Left renal cortex interstitium (tissue), 4 donors: Measurements from ENCODE around the gene CLIP1. TPM values are rescaled to one million over a fixed set of nuclear protein-coding genes. Genes with fewer than 3 reads are reported as not detected.

Source experiments
- DNase-seq, 4 donors: peaks; one replicate each; pipeline ENCODE4 v3.0.0-alpha.2; 2013; ENCODE audit warnings: low read depth in 4 of 4, low spot score in 2 of 4, missing footprints in 1 of 4
- polyA plus RNA-seq, 4 donors: library from polyadenylated mRNA; unstranded; fragments of 120-200 nt; gene quantifications; one replicate each; pipeline ENCODE4 v1.2.1, GENCODE V29; 2013; ENCODE audit not compliant: insufficient read length in 4 of 4

CLIP1 gene
- polyA plus RNA-seq, 4 donors: 33.1 to 46.1 (median 41.3) TPM

DNA sequence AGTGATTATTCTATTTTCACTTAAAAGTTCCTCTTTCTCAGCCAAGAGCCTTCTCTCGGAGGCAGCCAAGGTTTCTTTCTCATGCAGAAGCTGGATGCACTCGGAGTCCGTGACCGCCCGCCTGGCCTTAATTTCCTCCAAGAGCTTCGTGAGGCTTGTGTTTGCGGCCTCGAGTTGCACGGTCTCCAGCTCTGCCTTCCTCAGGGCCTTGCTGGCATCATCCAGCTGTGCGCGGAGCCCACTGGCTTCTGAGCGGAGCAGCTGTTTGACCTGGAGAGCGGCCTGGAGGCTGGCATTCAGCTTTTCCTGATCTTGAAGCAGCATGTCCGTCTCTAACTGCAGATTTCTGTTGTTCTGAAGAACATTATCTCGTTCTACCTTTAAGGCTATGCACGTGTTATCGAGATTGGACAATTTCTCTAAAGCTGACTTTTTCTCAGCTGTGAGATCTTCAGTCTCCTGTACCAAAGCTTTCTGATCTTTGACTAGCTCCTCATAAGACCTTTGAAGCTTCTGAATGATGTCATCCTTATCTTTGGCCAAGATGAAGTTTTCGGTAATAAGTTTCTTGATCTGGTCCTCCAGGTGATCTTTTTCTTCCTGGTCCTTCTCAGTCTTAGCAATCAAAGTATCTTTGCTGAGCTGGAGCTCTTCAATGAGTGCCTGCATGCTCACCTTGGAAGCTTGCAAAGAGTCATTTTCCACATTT lies 99.0 kb downstream of the CLIP1 start:
- DNase-seq: no peak

DNA sequence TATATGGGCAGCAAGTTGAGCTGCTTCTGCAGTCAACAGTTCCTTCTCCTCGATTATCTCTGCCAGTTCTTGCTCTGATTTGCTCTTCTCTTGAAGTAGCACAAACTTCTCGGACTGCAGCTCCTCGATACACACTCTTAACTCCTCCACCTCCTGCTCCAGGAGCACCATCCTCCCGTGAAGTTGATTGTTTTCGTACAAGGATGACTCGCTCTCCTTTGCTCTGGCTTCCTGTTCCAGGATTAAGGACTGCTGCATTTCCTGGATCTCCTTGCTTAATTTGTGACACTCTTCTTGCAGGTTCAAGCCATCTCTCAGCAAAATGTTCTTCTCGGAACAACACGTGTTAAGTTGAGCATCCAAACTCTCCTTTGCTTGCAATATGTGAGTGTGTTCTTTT lies 100.0 kb downstream of the CLIP1 start:
- DNase-seq: no peak

DNA sequence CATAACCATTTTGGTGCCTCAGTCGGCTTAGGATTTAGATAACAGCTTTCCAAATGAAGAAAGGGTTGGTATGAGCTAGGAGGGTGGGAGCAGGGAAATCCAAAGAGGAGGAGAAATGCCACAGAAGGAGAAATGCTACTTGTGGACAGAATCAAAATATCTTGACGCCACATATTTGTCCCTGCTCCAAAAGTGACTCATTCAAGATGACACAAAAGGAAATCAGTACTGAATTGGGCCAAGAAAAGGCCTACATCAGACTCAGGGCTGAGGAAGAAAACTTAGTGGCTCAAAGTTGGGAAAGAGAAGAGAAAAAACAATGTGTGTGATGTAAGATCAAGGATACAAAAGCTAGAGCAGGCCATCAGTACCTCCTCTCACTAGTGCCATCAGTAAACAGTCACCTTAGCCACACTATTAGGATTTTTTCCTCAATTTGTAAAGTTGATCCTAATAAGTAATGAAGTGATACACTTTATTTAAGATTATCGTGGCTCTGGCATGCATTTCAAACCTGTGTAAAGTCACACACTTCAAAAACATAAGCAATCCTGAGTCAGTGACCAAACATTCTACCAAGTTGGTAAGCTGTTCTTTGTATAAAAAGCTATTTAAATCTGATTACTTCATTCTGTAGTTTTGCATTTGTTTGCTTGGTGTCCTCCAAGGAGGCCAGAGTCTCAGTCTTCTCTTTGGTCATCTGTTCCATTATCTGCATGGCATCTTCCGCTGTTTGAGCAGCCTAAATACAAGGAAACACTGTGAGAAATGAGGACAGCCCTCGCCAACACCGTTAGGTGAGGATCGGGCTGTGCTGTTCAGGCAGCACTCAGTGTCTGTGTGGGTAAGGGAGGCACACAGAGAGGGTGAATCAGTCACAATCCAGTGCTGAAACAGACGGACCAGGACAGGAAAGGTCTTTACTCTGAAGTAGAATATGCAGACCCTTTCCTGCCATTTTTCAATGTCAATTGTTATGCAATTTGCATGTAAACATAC lies 103.6 kb downstream of the CLIP1 start:
- no peak for DNase-seq

DNA sequence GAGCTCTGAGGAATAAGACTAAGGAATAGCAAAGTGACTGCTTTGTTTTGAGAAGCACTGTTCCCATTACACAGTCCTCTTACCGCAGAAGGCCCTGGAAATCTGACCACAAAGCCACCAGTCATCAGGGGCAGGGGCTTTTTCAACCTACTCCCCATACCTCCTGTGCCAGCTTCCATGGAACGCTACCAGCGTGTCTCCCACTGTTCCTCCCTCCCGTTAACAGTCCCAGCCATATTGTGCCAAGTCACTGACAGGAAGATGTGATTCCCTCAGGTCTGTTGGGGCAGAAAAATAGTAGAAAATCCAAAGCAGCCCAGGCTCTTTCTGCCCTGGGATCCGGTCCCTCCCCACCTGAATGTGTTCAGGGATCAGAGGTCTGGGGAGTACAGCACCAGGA lies 109.5 kb downstream of the CLIP1 start:
- DNase-seq: no peak

DNA sequence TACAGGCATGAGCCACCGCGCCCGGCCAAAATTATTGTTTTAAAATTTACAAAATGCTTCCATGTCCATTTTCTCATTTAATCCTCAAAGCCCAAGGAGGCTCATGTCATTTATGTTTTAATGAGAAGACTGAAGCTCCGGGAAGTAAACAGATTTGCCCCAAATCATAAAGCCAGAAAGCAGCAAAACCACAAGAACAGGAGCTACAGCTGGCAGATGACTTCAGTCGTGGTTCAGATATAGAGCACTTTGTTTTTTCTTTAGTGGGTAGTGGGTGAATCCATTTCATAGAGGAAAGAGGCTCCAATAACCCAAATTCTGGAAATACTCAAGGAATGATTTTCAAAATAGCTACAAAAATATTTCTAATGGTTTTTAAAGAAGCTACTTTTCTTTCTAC lies 110.8 kb downstream of the CLIP1 start:
- DNase-seq: no peak

DNA sequence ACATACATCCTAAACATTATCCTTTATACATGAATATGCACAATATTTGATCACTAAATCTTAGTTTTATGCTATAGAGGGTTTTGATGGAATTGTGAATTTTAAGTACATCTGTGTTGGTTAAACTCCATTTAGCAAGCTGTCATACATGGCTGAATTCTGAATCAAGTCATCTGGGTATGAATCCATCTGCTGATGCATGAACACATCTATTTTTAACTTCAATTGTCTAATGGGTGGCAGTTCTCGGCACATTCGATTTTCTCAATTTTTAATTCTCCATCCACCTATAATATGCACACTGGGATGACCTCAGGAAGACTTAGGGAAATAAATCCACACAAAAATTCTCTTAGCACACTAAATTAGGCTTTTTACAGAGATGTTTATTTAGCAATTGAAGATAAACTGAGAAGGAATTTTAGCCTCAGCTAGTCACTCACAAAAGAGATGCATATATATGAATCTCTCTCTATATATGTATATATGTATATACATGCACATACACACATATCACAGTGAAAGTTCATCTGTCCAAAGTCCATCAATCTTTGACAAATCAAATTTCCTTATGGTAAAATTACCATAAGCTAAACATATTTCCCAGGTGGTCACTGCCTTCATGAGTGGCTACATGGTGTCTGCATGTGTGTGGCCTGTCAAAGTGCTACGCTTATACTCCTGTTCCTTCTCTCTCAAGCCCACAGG lies 111.7 kb downstream of the CLIP1 start:
- DNase-seq: no peak

DNA sequence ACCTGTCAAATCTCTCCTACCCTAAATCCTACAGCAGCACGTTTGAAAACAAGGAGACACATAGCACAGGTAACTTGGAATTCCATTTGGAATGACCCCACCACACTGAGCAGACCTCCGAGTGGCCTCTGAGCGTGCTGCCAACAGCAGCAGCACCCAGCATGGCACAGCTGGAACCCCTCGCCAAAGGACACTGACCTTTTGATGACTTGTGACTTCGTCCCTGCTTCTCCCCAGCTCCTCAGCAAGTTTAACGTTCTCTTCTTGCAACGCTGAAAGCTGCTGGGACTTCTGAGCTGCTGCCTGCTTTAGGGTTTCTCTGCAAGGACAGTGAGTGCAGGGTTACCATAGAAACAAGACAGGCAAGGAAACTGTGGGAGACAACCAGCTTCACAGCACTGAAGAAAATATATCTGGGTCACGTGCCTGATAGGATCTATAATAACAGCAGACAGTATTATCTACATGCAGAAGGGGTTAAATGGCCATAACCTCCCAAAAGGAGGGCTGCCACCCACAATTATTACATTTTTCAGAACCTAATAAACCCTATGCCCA lies 112.8 kb downstream of the CLIP1 start:
- DNase-seq: no peak

DNA sequence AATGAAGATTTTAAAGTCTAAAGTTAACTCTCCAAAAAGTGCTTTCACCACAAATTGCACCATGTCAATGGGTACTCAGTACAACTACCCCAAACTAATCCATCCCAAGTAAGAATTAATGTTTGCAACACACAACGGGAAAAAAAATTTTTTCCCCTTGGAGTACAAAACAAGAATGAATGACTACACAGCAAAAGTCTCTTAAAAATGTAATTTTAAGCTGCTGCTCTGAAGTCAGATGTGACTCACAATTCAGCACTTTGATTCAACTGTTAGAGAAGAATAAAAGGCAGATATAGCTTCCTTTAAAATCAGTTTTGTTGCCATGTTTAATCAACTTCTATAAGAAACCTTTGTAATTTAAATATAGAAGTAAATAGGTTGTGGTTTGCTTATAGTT lies 113.7 kb downstream of the CLIP1 start:
- DNase-seq: no peak

DNA sequence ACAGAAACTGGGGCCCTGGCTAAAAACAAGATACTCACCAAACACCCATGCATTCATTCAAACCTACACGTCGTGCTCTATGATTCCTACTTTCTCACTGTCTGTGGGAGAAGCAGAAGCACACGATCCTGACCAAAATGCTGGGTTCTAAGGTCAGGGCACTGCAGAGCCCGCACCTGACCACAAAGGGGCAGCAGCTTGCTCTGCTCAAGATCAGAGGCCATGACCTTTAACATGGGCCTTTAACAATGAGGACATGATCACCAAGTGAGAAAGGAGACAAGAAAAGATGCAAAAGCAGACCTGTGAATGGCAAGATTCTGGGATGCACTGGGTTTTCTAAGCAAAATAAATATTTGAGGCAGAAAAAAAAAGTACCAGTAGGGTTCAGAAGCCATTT lies 116.1 kb downstream of the CLIP1 start:
- DNase-seq: no peak

DNA sequence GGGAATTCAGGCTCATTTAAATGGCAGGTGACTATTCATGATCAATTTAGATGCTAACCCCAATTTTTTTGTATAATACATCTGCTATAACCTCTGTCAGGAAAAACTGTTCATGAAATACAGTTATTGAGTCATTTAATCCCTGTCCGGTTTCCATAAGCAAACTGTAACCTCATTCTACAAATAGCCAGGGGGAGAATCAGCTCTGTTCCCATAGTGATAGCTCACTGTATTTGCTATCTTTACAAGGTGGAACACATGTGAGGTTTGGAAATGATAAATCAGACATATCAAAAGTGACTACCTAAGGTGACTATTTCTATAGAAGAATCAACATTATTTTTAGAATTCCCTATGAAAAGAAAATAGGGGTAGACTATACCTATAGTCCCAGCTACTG lies 117.5 kb downstream of the CLIP1 start:
- no peak for DNase-seq

DNA sequence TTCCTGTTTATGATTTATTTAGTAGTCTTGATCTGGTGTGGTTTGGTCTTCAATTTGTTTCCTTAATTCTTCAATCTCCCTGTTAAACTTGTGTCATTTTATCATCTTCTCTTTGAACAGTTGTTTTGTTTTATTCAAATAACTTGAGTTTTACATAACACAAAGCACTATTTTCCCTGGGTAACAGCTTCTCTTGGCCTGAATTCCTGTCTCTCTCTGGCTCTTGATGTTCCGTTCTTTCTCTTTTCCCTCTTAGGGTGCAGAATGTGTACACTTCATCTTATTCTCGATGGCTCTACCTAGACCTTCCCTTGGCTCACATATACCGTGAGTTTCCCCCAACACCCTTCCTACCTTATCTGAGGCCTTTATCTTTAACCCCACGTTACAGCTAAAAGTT lies 119.4 kb downstream of the CLIP1 start:
- DNase-seq: no peak

DNA sequence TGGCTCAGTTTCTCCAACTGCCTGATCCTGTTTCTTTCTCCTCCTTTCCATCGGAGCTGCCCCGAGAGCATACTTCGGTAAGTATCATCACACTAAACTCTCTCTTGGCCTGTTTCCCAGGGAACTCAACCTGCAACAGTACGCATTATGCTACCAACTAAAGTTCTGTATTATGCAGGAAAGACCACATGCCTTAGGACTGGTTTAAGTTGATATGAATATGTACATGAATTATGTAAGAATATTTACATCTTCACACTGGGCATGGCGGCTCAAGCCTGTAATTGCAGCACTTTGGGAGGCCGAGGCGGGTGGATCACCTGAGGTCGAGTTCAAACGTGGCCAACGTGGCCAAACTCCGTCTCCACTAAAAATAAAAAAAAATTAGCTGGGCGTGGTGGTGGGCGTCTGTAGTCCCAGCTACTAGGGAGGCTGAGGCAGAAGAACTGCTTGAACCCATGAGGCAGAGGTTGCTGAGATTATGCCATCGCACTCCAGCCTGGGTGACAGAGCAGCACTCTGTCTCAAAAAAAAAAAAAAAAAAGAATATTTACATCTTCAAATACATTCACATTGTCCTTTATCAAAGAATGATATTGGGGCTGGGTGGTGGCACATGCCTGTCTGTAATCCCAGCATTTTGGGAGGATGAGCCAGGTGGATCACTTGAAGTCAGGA lies 124.3 kb downstream of the CLIP1 start:
- no peak for DNase-seq

DNA sequence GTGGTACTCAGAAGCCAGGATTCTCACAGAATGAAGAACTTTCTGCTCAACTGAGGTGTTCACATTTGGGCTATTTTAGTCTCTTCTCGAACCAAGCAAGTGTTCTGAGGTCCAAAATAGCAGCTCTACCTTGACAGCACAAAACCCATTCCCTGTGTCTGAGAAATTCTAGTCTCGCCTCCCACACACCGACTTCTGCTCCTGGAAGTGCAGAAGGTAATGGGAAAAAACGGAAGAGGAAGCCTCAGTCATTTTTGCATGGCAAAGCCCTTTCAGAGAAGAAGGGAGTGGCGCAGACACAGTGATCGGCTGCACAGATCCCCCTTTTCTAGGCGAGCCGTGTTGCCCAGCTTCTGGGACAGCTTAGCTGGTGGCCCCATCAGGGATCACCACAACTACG lies 125.0 kb downstream of the CLIP1 start:
- DNase-seq: no peak

DNA sequence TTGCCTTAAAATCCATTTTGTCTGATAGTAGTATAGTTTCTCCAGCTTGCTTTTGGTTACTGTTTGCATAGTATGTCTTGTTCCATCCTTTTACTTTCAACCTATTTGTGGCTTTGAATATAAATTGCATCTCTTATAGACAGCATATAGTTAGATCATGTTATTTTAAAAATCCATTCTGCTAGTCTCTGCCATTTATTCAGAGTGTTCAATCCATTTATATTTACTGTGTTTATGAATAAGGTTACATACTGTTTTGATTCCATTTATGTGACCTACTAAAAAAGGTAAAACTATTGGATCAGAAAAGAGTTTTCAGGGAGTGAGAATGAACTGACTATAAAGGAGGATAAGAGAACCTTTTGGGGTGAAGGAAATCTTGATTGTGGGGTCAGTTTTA lies 126.6 kb downstream of the CLIP1 start:
- DNase-seq: no peak

DNA sequence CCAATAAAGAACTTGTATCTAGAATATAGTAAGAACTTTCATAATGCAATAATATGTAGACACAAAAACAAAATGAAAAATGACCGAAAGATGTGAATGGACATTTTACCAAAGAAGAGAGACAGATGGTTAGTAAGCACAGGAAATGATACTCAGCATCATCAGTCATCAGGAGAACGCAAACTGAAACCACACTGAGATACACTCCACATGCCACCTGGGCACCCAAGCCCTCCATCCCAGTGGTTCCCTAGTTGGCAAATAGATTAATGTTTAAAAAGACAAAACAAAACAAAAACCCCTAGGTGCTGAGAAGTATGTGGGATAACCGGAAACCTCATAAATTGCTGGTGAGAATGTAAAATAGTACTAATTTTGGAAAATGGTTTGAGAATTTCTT lies 129.4 kb downstream of the CLIP1 start:
- DNase-seq: no peak

DNA sequence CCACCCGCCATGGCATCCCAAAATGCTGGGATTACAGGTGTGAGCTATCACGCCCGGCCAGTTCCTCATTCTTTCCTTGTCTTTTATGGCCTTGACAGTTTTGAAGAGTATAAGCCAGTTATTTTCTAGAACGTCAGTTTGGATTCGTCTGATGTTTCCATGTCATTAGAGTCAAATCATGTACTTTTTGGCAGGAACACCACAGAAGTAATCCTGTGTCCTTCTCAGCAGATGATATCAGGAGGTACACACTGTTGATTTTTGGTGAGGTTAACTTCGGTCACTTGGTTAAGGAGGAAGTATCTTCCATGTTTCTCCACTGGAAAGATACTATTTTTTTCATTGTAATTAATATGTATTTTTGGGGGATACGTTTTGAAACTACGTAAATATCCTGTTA lies 131.0 kb downstream of the CLIP1 start:
- no peak for DNase-seq

DNA sequence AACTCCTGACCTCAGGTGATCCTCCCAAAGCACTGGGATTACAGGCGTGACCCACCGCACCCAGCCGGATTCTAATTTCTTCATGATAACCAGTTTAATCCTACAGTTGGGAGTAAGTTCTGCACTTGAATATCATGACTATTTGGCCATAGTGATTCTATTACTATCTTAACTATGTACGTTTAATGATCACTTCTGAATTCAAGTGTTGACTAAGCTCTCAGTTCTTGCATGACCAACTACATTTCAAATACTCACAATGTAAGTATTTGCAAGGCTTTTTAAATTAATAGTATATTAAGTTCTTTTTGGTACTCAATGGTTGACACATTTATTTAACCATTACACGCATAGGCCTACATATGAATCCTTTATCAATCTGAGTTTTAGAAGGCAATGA lies 138.8 kb downstream of the CLIP1 start:
- no peak for DNase-seq

DNA sequence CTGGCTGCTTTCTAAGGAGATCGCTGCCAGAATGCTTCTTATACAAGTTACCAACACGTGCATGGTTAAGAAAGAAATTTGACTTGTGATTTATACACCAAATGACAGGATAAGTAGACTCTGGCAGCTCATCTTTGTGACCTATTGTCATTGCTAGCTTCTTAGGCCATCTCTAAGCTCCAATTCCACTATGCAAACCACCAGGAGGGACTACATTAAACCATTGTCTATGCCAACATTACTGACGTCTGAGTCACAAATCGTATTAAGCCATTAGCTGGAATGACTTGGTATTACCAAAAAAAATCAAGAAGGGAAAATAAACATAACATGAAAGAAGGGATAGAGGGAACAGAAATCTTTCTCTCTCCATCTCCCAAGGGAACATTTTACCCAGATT lies 140.4 kb downstream of the CLIP1 start:
- DNase-seq: no peak

DNA sequence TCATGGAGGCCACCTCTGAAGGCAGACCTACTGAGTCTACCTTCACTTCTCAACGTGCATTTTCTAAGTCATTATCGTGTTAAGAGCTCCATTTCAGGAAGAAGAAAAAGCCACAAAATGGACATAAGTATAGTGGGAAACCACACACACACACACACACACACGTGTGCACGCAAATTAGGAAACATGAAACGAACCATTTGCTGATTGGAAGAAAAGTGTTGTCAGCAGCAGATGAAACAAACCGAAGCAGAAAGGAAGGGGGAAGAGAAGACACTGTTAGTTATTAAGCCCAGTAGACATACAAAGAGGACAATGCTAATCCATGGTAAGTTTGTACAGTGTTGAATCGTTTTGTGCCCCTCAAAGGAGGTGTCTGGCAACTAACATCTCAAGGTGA lies 146.2 kb downstream of the CLIP1 start:
- no peak for DNase-seq

DNA sequence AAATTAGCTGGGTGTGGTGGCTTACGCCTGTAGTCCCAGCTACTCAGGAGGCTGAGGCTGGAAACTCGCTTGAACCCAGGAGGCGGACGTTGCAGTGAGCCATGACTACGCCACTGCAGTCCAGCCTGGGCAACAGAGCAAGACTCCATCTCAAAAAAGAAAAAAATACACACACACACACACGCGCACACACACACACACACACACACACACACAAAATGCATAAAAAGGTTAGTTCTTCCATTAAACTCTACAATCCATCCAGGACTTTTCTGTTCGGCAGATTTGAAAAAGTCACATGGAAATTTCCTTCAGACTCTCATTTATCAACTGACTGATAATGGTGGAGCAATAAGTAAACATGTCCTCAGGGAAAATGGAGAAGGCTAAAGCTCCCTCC lies 147.0 kb downstream of the CLIP1 start:
- DNase-seq: no peak
